Pons (tissue), 1 donor: ENCODE measurements around the gene TTLL11.

ENCODE experiments used
- DNase-seq: peaks from one replicate; pipeline ENCODE4 v3.0.0-alpha.2; 2016; ENCODE audit warnings: low spot score

TTLL11 gene

DNA sequence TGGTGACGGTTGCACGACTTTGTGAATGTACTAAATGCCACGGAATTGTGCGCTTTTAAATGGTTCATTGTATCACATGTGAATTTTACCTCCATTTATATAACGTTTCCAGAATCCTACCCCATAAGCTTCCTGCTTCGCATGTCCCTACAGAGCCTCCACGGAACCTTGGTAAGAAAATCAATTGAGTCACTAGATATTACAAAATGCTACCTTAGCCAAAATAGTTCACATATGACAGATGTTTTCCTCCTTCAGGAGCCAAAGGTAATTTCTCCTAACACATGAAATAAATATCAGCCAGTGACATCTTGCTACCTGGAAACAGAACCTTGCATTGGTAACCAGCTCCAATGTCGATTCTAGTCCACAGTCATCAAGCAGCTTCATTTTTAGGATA, 125.1 kb downstream of the TTLL11 start:
- DNase-seq: no peak

- no peak for DNase-seq
Measured at GRCh38 chr9:121966706-121967105, 126.4 kb downstream of the TTLL11 start.

- DNase-seq: no peak
Measured at GRCh38 chr9:121963528-121963995, 129.5 kb downstream of the TTLL11 start.

DNA sequence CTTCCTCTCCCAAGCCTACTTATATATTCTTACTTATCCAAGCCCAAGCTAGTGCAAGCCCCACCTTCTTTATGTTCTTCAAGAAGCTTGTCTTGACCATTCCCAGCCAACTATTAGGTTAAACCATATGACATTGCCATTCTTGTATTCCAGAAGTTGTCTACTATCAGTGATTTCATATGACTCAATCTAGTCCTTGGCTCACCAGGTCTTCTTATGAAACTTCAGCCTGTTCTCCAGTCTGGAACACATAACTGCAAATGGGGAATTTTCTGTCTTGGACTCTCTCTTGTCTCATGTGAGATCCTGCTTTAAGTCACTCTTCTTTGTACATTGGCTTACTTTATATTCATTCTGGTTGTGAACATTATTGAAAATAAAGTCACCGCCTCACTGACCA, 130.7 kb downstream of the TTLL11 start:
- DNase-seq: no peak

- DNase-seq: no peak
Measured at GRCh38 chr9:121960665-121961064, 132.4 kb downstream of the TTLL11 start.

DNA sequence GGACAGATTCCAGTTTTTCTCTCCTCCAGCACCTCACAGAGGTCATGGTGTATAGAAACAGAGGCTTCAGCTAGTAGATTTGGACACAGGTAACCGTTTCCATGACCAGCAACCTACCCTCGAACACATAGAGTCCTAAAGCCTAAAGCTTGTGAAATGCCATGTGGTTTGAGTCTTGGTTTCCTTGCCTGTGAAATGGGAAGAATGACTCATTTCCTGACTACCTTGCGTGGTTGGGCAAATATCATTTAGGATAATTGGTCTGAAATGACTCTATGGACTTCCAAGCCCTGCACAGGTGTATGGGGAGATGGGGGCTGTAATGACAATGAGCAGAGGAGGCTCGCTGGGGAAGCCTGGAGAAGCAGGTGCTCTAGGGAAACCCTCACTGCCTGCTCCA, 134.6 kb downstream of the TTLL11 start:
- no peak for DNase-seq

DNA sequence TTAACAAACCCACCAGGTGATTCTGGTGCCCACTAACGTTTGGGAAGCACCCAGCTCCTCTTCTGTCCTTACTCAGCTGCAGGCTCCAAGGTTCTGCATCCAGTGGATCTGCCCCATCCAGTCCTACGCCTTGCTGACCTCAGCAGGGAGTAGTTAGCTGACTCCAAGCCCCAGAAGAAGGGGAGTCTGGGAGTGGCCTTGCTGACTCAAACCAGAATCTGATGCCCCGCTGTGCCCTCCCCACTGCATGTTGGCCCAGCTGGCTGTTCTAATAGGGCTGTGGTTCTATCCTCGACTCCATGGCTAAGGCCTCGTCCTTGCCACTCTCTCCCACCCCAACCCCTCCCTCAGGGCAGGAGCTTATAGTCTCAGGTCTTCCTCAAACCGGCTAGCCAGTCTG, 136.3 kb downstream of the TTLL11 start:
- no peak for DNase-seq

- DNase-seq: no peak
Measured at GRCh38 chr9:121955649-121956048, 137.5 kb downstream of the TTLL11 start.

GRCh38 chr9:121954477-121955140, 138.5 kb downstream of the TTLL11 start:
- DNase-seq: peak; percentile 66

- no peak for DNase-seq
Measured at GRCh38 chr9:121952611-121953010, 140.5 kb downstream of the TTLL11 start.

DNA sequence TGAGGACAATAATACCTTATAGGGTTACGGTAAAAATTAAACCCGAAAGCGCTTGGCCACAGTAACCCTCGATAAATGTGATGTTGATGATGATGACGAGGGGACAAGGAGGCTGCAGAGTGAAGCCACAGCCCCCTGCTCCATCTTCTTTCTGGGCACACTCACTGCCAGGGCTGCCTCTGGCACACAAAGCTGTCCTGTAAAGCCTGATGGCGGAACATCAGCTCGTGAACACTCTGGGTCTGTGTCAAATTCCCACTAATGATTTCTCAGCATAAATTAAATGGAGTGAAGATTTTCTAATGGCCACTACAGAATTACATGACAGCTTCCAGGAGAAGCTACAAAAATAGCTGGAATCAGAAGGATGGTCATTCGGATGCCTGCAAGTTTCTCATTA, 142.2 kb downstream of the TTLL11 start:
- DNase-seq: peak; percentile 52

DNA sequence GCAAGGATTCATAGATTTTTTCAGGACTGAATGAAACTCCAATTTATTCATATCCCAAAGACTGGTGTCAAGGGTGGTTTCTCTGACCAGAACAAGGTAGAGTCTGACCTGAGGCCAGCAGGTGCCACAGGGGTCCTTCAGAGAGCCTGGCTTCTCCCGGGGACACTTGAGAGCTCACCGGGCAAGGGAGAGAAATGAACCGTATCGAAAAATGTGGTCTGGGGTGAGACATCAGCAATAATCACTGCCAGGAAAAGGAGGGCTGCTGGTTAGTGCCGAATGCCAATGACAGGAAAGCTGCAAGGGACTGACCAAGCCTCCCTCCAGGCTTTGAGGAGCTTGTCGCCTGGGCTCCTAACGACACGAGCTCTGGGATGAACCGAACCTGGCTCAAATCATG, 142.7 kb downstream of the TTLL11 start:
- no peak for DNase-seq

GRCh38 chr9:121949766-121950165, 143.3 kb downstream of the TTLL11 start:
- no peak for DNase-seq

GRCh38 chr9:121949364-121949763, 143.7 kb downstream of the TTLL11 start:
- no peak for DNase-seq

DNA sequence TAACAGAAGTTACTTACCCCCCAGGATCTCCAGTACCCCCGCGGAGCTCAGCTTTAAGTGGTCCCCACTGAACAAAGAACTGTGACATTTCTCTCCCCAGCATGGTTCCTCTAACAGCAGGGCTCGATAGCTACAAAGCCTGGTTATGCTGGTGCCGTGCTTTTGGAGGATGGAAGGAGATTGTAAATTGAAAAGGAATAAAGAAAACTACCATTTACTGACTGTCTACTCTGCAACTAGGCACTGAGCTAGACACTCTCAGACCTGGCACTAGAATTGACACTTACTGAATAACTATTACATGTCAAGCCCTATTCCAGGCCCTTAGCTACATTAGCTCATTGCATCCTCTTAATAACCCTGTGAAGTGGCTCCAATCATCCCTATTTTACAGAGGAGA, 145.3 kb downstream of the TTLL11 start:
- DNase-seq: no peak

DNA sequence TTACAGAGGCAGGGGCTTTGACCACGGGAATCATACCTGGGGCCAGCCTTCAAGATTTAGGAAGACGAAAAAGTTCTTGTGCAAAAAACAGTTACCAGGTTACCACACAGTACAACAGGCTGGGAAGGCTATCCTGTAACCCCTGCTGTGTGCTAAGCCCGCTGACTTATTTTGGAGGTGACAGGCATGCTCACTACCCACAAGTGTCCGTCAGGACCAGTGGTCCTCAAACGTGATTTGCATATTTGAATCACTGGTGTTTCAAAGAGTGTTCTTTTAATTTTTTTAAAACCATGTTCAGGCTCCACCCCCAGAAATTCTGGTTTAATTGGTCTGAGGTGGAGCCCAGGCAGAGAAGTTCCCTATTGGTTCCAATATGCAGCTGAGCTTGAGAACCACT, 146.6 kb downstream of the TTLL11 start:
- DNase-seq: no peak

DNA sequence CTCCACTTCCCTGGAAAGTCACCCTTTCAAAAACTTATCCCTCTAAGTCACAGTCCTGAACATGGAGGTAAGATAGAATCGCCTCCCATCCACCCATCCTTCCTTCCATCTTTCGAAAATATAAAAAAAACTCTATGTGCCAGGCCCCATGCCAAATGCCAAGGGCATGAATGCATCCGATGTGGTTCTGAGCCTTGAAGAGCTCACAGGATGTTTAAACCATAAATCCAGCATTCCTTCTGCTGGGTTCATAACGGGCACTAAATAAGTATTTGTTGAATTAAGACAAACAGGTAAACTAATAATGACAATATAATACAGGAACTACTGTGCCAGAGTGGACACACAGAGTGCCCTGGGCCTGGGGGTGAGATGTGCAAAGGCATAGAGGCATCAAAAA, 147.3 kb downstream of the TTLL11 start:
- DNase-seq: no peak

DNA sequence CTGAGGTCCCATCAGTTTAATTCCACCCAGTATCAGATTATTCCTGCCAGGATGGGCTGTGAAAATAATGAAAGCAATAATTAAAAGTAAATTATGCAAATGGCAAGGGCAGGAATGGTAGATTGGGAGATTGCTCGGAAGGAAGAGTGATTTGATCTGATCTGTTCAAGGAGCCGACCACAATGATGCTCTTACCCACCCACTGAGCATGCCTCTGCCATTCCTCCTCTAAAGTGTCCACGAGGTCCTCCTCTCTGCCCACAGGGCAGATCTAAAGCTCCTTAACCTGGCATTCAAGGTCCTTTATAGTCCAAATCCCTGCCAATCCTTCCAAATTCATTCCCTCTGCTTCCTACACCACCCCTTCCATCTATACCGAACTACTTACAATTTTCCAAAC, 147.8 kb downstream of the TTLL11 start:
- no peak for DNase-seq

DNA sequence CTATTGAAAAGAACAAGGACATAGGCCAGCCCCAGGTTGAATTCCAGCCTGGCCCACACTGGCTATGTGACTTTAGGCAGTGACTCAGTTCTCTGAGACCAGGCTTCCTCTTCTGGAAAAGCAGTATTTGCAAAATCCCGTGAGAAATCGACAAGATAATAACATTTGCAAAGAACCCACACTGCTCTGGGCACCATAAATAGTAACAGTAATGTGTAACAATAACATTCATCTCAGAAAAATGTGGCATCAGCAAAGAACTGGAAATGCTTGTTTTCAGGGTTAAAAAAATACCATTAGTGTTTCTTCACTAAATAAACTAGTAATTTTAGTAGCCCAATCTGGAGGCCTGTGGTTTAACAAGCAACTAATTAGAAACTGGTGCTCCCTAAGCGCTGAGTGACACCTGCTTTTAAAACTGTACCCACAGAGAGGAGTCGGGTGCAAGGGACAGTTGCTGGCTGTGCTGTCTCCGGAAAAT, 148.4 kb downstream of the TTLL11 start:
- DNase-seq: no peak

- DNase-seq: no peak
Measured at GRCh38 chr9:121943463-121943862, 149.6 kb downstream of the TTLL11 start.

DNA sequence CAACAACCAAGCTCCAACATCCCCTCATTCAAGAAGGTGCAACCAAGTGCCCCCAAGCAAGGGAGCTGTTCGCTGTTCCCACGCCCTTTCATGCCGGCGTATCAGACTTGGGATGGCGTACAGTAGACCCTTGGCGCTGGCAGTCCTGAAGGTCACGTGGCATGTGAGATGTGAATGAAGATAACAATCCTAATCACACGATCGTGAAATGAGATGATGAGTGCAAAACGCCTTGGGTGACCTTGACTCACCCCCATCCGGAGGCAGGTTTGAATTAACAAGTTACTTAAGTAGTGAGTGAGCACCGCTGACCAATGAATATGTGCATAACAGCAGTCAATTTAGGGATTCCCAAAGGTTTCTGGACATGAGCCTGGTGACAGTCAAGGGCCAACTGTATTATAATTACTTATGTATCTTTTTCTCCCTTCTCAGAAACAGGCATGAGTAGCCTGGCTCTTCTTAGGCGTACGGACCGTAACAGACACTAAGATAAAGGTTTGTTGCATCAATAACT, 150.2 kb downstream of the TTLL11 start:
- no peak for DNase-seq

- DNase-seq: no peak
Measured at GRCh38 chr9:121942313-121942712, 150.8 kb downstream of the TTLL11 start.

GRCh38 chr9:121939643-121940042, 153.5 kb downstream of the TTLL11 start:
- no peak for DNase-seq

GRCh38 chr9:121938621-121939020, 154.5 kb downstream of the TTLL11 start:
- no peak for DNase-seq
